ENCODE measurements around the gene MTA3.
A peak's percentile ranks its signal among the peaks of the same experiment; 100 is the strongest.
"Not testable (repeated sequence)": the region's sequence is repeated elsewhere in the genome, so short reads cannot be mapped to it uniquely, and the experiment has no call there.

The MTA3 gene

GRCh38 chr2:42614838-42615237 lies 46.4 kb downstream of the MTA3 start:
- DNase-seq = no peak

GRCh38 chr2:42618116-42618515 lies 49.7 kb downstream of the MTA3 start:
- no peak for DNase-seq

GRCh38 chr2:42618972-42619371 lies 50.5 kb downstream of the MTA3 start:
- no peak for DNase-seq

GRCh38 chr2:42621626-42622025 lies 53.2 kb downstream of the MTA3 start:
- not testable (repeated sequence) for DNase-seq

- no peak for DNase-seq
Observed at GRCh38 chr2:42622943-42623676, 54.7 kb downstream of the MTA3 start.

- no peak for DNase-seq
Observed at GRCh38 chr2:42624047-42624446, 55.6 kb downstream of the MTA3 start.

- not testable (repeated sequence) for DNase-seq
Observed at GRCh38 chr2:42628024-42628423, 59.6 kb downstream of the MTA3 start.

- DNase-seq = no peak
Observed at GRCh38 chr2:42636934-42637333, 68.5 kb downstream of the MTA3 start.

GRCh38 chr2:42638080-42638784 lies 69.8 kb downstream of the MTA3 start:
- no peak for DNase-seq

- no peak for DNase-seq
Observed at GRCh38 chr2:42639340-42640077, 71.1 kb downstream of the MTA3 start.

GRCh38 chr2:42640261-42640660 lies 71.8 kb downstream of the MTA3 start:
- no peak for DNase-seq

GRCh38 chr2:42642371-42642770 lies 73.9 kb downstream of the MTA3 start:
- not testable (repeated sequence) for DNase-seq

- DNase-seq = no peak
Observed at GRCh38 chr2:42645551-42645950, 77.1 kb downstream of the MTA3 start.

- no peak for DNase-seq
Observed at GRCh38 chr2:42648796-42649195, 80.4 kb downstream of the MTA3 start.

GRCh38 chr2:42651057-42651456 lies 82.6 kb downstream of the MTA3 start:
- no peak for DNase-seq

- DNase-seq = peak in 1 of 4 experiments; percentile 15
Observed at GRCh38 chr2:42652086-42652485, 83.7 kb downstream of the MTA3 start.

GRCh38 chr2:42653039-42653438 lies 84.6 kb downstream of the MTA3 start:
- DNase-seq = no peak

- no peak for DNase-seq
Observed at GRCh38 chr2:42653908-42654445, 85.5 kb downstream of the MTA3 start.

GRCh38 chr2:42658306-42658705 lies 89.9 kb downstream of the MTA3 start:
- DNase-seq = no peak

- no peak for DNase-seq
Observed at GRCh38 chr2:42659609-42660008, 91.2 kb downstream of the MTA3 start.

GRCh38 chr2:42663106-42663780 lies 94.8 kb downstream of the MTA3 start:
- peak; percentile 5 to 42 (median 24) for DNase-seq

- DNase-seq = no peak
Observed at GRCh38 chr2:42663828-42664227, 95.4 kb downstream of the MTA3 start.
